ENCODE results near the gene RIMBP2. TPM values are rescaled to one million over a fixed set of nuclear protein-coding genes. Genes with fewer than 3 reads are reported as not detected.
A peak's percentile ranks its signal among the peaks of the same experiment; 100 is the strongest.

Gene RIMBP2
- total and polyA plus RNA-seq, 9 of the 15 experiments (the other 6 are each of a cell fraction or from before 2014, with no cell fraction given): not detected

DNA sequence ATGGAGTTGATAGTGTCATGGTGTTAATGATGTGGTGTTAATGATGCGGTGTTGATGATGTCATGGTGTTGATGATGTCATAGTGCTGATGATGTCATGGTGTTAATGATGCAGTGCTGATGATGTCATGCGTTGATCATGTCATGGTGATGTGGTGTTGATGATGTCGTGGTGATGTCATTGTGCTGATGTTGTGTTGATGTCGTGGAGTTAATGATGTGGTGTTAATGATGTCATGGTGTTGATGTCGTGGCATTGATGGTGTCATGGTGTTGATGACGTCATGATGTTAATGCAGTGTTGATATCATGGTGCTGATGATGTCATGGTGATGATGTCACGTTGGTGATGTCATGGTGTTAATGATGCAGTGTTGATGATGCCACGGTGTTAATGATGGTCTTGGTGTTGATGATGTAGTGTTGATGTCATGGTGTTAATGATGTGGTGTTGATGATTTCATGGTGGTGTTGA, 49.1 kb upstream of the RIMBP2 start (continued):
- TF ChIP-seq ZNF561 (CRISPR knock-in tag; conservative IDR thresholded peaks at IDR 0.05) (no peak), LEF1 (IDR thresholded peaks at IDR 0.05) (no peak), MTA1 (IDR thresholded peaks at IDR 0.05; ENCODE audit: borderline replicate concordance) (peak; percentile 79), SAP30 (IDR thresholded peaks at IDR 0.05; ENCODE audit: borderline replicate concordance, insufficient read depth, low read depth, low read length, poor library complexity, severe bottlenecking) (no peak), RFX5 (IDR thresholded peaks at IDR 0.05; ENCODE audit: low read depth, low read length) (no peak), MITF (IDR thresholded peaks at IDR 0.05) (no peak), DDX20 (tag; IDR thresholded peaks at IDR 0.05; ENCODE audit: low read depth) (no peak), ETS2 (tag; IDR thresholded peaks at IDR 0.05; ENCODE audit: borderline replicate concordance, poor library complexity, severe bottlenecking) (no peak), MEIS2 (IDR thresholded peaks at IDR 0.05; ENCODE audit: partially characterized antibody) (no peak), TAF9B (IDR thresholded peaks at IDR 0.05; ENCODE audit: partially characterized antibody) (no peak), SP1 (CRISPR knock-in tag; IDR thresholded peaks at IDR 0.05) (peak; percentile 76), TAF7 (tag; IDR thresholded peaks at IDR 0.05) (no peak), ZNF146 (CRISPR knock-in tag; IDR thresholded peaks at IDR 0.05; ENCODE audit: unreplicated experiment) (no peak), ZNF644 (tag; IDR thresholded peaks at IDR 0.05; ENCODE audit: low read depth) (no peak), TSC22D4 (tag; IDR thresholded peaks at IDR 0.05) (0 out of 2 replicates have a peak, but pooled peaks have one; percentile 66), POU5F1 (IDR thresholded peaks at IDR 0.05; ENCODE audit: borderline replicate concordance, low read depth, low read length, partially characterized antibody) (no peak), RBFOX2 (IDR thresholded peaks at IDR 0.05; ENCODE audit: low read depth, low read length) (no peak), SNRNP70 (optimal IDR thresholded peaks at IDR 0.05; ENCODE audit: low read depth, low read length) (no peak), NBN (IDR thresholded peaks at IDR 0.05; ENCODE audit: low read depth) (peak; percentile 69), TRIM24 (IDR thresholded peaks at IDR 0.05) (peak; percentile 62 to 74; a peak in 2 of 4 replicates), JUN (IDR thresholded peaks at IDR 0.05; ENCODE audit: borderline replicate concordance, low read depth, low read length) (no peak), JUN (CRISPR knock-in tag; IDR thresholded peaks at IDR 0.05; ENCODE audit: borderline replicate concordance) (peak; percentile 100), MYBL2 (IDR thresholded peaks at IDR 0.05; ENCODE audit: low read depth) (peak; percentile 37; the same call in 1 of the 2 replicates), MYBL2 (CRISPR knock-in tag; IDR thresholded peaks at IDR 0.05; ENCODE audit: borderline replicate concordance) (no peak), ZNF41 (CRISPR knock-in tag; conservative IDR thresholded peaks at IDR 0.05) (no peak), LARP7 (IDR thresholded peaks at IDR 0.05) (no peak), ZEB2 (IDR thresholded peaks at IDR 0.05) (0 out of 2 replicates have a peak, but pooled peaks have one; percentile 14)
- TF ChIP-seq, protein P1, sequence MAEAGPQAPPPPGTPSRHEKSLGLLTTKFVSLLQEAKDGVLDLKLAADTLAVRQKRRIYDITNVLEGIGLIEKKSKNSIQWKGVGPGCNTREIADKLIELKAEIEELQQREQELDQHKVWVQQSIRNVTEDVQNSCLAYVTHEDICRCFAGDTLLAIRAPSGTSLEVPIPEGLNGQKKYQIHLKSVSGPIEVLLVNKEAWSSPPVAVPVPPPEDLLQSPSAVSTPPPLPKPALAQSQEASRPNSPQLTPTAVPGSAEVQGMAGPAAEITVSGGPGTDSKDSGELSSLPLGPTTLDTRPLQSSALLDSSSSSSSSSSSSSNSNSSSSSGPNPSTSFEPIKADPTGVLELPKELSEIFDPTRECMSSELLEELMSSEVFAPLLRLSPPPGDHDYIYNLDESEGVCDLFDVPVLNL (CRISPR knock-in tag; IDR thresholded peaks at IDR 0.05; ENCODE audit: low read depth): 0 out of 2 replicates have a peak, but pooled peaks have one; percentile 5

Data from K562 (cell line).